HG02885 (cell line): ENCODE measurements around the gene DOC2A.

Experiments used
- ATAC-seq: cut with Tn5 transposase; IDR thresholded peaks from one replicate; pipeline ENCODE4 v1.9.1; 2021; ENCODE audit warnings: mild to moderate bottlenecking; ENCODE audit not compliant: unreplicated experiment, poor library complexity

The DOC2A gene

DNA sequence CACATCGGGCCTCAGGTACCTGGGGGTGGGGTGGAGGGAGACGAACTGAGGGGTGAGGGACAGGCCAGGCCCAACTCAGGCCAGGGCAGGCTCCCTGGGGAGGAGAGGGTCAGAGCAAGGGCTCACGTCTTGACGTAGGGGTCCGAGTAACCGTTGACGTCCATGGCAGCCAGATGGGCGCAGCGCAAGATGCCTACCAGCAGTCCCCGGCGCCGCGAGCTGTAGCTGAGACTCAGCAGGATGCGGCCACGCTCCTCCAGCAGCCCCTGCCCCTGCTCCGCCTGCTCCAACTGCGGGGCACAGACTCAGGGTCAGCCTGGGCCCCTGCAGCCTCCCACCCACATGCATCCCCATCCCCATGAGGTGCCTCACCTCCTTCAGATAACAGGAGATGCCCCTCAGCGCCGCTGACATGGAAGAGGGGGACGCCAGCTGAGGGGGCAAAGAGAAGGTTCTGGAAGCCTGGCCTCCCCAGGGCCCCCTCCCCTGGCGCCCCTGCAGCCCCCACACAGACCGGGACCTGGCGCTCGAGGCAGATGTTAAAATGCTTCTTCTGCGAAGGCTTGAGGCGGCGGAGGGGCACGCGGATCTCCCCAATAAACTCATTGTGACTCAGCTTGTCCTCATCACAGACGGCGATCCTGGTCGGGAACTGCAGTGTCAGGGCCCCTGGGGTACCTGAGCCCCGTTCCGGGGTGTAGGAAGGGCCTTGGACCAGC lies 4.0 kb downstream of the DOC2A start:
- ATAC-seq, result no peak

DNA sequence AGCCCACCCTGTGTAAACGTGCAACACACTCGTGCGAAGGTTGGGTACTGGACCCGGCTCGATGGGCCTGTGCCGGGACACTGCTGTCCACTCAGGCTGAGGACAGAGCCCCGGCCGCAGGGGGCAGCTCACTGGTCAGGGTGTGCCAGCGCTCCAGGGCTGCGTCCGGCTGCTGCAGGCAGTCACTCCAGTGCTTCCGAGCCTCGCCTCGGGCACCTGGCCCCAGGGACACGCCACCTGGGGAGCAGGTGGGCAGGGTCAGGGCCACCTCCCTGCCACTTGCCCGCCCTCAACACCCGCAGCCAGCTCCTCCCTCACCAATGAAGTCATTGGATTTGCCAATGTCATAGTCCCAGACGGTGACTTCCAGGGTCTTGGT lies 4.7 kb downstream of the DOC2A start:
- ATAC-seq, result no peak

DNA sequence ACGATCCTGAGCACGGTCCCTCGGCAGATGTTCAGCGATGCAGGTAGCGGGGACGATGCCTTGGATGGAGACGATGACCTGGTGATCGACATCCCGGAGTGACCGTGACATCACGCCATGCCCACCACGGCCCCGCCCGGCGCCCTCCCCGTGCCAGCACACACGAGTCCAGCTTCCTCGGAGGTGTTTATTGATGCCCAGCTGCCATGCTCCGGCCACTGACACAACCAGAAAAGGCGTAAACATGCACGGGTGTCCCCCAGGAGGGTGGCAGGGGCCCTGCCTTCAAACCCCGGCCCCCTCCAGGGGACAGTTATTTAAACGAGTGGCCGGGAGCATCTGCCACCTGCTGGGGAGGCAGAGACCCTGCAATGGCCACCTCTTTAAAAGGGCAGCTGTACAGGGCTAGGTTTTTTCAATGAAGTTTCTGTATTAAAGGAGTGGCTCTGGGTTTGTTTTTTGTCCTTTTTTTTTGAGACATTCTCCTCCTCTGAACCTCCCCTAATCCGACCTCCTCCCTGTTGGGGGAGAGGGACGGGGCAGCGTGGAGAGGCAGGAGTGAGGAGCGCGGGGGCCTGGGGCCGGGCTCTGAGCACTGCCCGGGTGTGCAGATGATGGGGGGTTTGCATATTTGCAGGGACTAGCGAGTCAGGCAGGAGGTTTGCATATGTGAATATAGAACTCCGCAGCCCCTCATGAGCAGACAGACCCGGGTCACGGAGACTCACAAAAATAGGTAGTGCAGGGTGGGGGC lies 5.3 kb downstream of the DOC2A start:
- no peak for ATAC-seq

DNA sequence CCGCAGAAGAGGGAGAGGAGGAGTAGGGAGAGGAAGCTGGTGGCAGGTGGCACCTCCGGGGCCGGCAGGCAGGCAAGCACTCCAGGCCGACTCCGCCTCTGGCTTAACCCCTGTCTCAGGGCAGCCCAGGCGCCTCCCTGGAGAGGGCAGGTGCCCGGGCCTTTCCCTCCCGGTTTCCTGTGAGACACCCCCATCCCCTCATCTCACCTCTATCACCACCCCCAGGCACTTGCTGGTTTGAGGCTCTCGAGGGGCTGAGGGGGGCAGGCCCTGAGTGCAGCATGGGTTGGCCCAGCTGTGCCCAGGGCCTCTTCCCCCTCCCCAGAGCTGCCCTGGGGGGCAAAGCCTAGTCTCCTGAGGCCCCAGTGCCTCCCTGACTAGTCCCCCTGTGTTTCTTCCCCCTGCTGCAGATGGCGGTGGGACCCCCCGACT lies 6.0 kb downstream of the DOC2A start:
- ATAC-seq, result no peak

DNA sequence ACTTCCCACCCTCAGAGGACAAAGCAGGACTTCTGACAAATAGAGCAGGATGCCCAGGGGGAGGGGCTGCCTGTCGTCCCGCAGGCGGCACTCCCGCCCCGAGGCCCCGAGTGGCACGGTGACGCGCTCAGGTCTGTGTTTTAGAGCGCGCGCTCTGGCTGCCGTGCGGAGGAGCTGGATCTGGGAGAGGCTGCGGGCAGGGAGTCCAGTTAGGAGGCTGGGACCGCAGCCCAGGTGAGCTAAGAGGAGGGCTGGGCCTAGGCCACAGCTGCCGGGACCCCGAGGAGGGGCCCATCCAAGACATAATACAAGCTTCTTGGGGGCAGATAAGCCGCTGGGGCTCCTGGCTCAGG lies 6.4 kb downstream of the DOC2A start:
- no peak for ATAC-seq

DNA sequence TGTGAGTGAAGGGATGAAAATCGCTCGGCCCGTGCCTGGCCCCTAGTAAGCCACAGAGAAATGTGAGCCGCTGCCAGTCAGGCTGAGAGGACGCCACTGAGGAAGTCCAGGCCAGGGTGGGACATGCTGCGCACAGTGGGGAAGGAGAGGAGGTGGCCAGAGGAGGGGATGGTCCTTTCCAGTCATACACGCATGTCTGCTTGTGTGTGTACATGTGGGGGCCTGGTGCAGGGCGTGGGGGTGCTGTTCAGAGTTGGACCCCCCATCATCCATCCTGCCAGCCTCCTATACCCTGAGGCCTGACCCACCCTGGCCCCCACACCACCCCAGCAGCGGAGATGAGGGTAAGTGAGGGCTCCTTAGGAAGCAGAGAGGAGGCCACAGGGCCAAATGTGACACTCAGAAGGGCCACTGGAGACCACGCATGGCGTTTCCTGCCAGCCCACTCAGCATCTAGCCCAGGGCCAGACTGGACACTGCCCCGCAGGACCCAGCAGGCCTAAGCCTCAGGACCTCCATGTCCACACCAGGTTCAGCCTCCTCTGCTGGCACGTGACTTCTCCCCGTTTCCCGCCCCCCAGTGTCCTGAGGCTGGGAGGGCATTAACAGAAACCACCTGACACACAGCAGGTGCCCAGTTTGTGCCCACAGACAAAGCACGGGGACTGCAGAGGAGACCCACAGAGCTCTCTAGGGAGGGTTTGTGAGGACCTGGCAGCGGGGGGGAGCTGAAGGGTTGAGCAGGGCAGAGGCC lies 7.0 kb downstream of the DOC2A start:
- ATAC-seq, result no peak

DNA sequence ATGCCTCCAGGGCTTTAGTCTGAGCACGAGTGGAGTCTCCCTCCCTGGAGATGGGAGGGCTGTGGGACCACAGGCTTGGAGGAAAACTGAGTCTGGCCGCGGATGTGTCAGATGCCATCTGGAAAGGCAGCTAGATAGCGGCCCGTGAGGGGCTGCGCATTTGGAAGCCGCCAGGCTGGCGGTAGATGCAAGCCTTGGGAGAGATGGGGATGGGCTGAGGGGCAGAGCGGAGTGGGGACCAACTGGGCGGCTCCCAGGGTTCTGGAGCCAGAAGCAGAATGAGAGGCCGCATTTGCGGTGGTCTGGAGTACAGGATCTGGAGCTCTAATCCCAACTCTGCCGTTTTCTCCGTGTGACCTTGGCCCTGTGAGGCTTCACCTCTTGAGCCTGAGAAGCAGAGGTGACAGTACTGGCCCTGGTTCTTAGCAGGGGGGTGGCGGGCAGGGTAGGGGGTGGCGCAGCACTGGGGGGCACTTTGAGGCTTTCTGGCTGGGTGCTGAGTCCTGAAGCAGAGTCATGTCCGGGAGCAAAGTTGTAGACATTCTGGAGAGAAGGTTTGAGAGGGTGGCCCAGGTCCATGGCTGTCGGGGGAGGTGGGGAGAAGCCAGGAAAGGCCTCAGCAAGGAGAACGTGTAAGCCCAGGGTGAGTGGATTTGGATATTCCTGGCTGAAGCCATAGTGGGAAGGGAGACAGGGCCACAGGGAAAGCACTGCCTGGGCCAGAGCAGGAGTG lies 8.0 kb downstream of the DOC2A start:
- ATAC-seq, result no peak

DNA sequence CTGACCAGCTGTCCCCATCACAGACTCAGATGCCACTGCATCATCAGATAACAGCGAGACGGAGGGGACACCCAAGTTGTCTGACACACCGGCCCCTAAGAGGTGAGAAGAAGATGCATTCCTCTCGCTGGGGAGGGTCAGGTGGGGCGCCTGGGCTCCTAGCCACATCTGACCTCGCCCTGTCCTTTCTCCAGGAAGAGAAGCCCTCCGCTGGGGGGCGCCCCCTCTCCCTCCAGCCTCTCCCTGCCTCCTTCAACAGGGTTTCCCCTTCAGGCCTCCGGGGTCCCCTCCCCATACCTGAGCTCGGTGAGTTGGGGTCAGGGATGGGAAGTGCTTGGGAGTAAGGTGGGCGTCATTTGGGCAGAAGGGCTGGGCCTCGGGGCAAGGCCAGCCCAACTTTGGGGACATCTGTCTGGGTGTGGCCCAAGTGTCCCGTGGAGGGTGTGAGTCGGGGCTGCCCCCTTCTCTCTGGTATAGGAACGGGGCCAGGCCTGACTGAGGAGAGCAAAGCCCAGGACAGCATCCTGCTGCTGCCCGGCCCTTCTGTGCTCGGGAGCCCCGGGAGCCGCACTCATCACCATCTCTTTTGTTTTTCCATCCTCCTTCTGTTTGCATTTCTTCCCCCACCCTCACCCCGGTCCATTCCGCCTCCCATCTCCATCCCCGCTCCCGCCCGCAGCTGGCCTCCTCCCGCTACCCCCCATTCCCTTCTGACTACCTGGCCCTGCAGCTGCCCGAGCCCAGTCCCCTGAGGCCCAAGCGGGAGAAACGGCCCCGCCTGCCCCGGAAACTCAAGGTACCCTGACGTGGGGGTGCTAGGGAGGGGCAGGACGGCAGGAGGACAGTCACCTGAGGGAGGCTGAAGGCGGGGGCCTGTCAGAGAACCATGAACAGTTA lies 9.8 kb downstream of the DOC2A start:
- no peak for ATAC-seq

DNA sequence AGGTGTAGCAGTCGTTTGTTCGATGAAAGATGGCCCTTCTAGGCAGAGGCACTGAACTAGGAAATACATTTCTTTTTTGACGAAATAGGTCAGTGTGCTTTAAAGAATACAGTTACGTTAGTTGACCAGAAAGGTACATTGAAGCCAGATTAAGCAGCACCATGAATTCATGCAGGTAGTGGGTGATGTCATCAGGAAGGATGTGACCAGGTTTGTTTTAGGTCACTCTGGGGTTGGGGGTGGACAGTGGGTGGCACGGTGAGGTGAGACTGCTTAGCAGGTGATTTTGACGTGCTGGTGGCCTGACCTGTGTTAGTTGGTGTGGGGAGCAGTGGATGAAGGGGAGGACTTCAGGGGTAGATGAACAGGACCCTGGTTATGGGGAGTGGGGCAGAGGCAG lies 11.2 kb downstream of the DOC2A start:
- no peak for ATAC-seq

DNA sequence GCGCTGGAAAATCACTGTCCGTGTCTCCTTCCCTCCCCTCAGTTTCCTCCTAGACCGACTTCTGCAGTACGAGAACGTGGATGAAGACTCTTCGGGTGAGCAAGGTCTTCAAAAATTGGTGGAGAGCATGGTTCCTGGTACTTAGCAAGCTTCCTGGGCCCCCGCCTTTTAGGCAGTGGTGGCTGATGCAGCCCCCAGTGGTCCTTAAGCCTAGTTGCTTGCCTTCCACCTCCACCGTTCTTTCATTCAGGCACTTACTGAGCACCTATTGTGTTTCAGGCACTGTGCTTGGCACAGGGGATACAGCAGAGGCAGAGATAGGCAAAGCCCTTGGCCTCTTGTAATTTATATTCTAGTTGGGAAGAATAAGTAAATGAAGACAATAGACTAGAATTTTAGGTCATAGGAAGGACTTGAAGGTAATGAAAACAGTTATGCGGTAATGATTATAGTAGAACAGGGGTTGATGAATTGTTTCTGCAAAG lies 14.0 kb downstream of the DOC2A start:
- ATAC-seq, result no peak

DNA sequence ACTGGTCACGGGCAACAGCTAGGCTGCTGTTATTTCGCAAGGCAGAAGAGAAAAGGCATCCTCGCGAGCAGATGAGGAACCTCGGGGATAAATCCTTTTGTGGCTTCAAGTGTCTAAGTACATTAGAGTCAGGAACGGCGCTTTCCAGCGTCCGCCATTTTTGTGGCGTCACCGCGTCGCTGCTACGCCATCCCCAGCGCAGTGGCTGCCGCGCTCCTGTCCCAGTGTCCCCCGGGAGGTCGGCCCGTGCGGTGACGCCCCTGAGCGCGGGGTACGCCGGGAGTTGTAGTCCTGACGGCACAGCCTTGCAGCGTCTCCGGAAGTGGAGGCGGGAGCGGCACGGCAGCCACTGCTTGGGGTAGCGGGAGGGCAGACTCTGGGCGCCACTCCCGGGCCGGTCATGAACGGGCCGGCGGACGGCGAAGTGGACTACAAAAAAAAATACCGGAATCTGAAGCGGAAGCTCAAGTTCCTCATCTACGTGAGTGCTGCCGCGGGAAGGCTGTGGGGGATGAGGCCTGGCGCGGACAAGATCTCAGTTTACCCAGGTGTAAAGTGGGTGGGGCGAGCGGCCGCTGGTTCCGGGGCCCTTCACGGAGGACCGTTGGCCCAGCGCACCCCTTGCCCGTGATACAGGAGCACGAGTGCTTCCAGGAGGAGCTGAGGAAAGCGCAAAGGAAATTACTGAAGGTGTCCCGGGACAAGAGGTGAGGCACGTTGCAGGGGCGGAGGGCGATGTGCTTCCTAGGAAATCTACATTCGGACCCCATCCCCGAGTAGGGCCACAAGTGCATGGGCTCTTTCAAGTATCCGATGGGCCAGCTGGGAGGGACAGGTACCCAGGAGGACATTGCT lies 14.7 kb downstream of the DOC2A start, which contains the start of gene INO80E:
INO80E (plus strand) TSS at position 331 of the 855 bp plus-strand sequence; CDS start at position 401, 70 bp downstream.
- peak; percentile 95 for ATAC-seq

DNA sequence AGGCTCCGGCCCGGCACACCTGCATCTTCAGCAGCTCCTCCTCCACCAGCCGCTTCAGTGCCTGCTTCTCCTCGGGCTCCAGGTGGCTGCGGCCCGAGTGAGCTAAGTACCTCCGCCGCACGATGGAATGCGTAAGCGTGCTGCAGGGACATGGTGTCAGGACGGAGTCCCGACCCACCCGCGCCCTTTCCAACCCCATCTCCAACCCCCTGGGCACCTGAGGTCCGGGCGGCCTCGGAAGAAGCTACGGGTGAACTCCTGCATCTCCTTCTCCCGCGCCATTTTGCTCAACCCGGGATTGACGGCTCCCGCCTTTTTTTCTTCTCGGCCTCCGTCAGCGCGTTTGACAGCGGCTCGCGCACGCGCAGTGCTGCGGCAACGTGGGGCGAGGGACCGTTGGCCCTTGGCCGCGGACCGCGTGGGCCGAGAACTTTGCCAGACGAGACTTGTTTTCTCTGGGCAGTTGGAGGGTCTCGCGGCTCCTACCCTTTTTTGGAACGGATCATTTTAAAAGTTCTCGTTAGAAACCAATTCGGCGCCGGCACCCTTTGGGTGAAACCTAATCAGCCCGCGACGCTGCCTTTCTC lies 15.4 kb downstream of the DOC2A start, which contains the start of gene HIRIP3:
HIRIP3 (minus strand) TSS at position 294 of the 587 bp plus-strand sequence; CDS start at position 282, 12 bp downstream.
- ATAC-seq, result peak; percentile 55

DNA sequence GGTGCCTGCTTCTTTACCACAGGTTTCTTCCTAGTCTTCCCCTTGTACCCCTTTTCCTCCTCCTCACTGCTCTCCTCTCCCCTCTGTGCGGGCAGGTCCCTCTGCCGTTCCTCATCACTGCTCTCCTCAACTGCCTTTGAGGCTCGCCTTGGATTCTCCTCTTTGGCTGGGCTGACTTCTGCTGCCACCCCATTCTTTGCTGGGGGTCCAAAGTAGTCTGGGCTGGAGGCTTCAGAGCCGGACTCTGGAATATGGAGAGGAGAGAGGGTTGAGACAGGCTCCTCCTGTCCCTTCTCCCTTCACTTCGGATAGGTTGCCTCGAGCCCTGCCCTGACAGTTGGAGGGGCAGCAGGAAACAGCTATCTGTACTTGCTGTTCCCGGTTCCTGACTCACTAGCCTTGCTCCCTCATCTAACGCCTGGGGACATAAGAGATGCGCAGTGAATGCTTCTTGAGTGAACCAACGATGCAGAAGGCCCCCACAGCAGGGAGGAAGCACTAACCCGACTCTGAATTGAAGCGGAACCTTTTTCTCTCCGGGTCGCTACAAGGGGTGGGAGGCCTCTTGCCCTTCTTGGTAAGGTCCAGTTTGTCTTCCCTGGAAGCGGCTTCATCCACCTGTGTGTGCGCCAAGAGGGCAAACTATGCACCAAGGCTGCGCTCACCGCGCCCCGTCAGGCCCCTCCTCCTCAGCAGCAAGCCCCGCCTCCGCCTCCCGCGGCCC lies 16.1 kb downstream of the DOC2A start:
- ATAC-seq, result peak; percentile 34

DNA sequence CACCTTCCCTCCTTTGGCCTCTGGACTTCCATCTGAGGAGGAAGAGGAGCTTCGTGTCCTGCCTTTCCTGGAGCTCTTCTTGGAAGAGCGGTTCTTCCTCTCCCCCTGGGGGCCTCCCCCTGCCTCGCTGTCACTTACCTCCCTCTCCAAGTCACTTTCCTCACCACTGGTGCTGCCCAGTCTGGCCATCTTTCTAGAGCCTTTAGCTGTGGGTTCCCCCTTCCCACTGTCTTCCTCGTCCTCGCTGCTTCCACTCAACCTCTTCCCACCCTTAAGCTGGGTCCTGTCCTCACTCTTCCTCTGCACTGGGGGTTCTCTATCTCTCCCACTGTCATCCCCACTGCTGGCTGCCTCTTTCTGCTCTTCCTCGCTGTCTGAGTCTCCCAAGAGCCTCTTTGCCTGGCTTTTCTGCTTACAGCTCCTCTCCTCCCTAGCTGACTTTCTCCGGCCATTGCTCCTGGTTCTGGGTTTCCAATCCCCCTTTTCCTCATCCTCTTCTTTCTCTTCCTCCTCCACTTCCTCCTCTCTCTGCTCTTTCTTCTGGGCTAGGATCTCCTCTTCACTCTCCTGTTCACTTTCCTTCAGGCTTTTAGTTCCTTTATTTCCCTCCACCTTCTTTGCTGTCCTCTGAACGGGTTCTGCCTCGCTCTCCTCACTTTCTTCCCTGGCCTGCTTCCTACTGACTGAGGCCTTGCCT lies 16.8 kb downstream of the DOC2A start:
- ATAC-seq, result no peak

DNA sequence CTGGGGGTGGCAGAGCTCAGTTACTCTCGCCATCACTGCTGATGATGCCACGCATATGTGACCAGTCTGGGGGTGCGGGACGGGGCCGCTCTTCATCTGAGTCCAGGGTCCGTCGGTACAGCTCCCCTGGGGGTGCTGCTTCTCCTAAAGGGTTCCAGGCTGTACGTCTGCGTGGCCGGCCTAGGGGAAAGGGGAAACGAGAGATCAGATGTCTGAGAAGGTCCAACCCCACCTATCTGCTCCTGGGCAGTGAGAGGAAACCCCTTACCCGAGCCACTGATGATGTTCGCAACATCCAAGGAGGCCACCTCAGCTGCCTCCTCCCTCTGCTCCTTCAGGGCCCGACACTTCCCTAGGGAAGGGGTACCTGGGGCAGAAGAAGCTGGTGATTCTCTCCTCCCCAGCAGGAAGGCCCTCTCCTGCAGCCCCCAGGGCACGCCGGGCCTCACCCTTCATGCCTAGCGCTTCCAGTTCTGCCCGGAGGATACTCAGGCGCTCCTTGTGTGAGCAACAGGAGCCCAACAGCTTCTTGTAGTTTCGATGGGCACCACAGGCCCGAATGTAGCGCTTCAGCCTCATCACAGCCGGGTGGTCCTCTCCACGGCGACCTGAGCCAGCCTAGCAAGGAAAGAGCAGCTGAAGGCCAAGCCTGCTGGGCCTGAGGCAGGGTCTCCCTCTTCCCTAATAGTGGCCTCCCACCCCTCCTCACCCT lies 17.5 kb downstream of the DOC2A start:
- ATAC-seq, result no peak

DNA sequence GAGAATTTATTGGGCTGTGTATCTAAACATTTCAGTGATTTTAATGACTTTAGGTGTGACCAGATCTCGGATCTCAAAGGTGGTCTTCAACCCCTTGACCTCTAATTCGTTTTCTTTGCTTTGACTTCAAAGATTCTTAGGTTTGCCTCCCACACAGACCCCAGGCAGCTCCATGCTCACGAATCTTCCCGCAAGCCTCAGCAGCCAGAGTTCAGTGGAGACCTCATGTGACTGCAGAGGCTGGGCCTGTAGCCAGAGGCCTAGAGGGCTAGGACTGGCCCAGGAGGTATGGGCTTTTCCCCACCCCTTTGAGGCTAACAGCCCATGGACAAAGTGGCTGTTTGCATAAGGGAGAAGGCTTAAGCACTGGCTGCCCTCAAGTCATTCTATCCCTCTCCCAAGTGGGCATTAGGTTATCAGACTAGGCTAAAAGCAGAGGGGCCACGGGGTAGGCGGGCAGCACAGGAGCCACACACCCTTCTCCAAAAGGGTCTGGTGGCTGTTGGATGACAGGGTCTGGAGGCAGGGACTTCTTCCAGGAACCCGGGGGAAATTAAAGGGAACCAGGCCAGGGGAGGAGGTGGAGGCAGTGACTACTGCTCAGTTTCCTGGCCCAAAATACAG lies 18.4 kb downstream of the DOC2A start:
- no peak for ATAC-seq
